Amniotic epithelial cell (primary cell): ENCODE measurements around the gene IGSF8.
A peak's percentile ranks its signal among the peaks of the same experiment; 100 is the strongest.

Experiments
- DNase-seq: peaks from one replicate; pipeline ENCODE4 v3.0.0-alpha.2; 2010; ENCODE audit warnings: low read depth

The IGSF8 gene, protein sequence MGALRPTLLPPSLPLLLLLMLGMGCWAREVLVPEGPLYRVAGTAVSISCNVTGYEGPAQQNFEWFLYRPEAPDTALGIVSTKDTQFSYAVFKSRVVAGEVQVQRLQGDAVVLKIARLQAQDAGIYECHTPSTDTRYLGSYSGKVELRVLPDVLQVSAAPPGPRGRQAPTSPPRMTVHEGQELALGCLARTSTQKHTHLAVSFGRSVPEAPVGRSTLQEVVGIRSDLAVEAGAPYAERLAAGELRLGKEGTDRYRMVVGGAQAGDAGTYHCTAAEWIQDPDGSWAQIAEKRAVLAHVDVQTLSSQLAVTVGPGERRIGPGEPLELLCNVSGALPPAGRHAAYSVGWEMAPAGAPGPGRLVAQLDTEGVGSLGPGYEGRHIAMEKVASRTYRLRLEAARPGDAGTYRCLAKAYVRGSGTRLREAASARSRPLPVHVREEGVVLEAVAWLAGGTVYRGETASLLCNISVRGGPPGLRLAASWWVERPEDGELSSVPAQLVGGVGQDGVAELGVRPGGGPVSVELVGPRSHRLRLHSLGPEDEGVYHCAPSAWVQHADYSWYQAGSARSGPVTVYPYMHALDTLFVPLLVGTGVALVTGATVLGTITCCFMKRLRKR

DNA sequence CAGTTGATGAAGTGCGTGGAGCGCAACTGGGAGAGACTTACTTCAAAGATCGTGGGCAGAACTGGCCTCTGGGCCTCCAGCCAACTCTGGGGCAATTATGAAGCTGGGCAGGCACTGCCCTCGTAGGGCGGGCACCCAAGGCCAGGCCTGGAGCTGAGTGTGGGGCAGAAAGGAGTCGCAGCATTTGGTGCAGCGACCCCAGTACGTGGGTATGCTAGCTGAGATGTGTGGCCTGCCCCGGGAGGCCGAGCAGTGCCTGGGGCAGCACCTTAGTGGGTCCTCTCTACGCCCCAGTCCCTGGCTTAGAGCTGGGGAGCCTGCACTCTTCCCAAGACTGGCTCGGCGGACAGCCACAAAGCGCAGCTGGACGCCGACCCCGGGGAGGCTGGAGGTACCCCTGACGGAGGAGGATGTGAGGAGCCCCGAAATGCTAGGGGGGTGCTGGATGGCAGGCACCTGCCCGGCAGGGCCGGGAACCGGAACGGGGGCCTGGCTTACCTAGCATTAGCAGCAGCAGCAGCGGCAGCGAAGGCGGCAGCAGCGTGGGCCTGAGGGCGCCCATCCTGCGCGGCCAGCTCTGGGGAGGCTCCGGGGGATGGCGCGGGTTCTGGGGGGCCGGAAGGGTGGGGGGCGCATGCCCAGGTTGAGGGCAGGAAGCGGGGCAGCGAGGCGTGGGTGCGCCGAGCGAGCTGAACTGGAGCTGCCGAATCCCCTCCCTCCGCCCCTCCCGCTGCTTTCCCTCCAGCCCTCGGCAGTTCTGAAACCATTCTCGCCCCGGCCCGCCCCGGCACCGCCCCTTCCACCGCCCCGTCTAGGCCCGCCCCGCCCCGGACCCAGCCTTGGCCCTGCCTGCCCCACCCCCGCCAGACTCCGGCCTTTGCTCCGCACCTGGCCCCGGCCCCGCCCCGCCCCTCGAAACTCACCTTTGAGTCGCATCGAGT, at the start of gene IGSF8:
Gene IGSF8 (minus strand): TSS at position 709 of the 941 bp plus-strand sequence. CDS start 147 bp downstream, at position 562.
- peak; percentile 60 for DNase-seq

DNA sequence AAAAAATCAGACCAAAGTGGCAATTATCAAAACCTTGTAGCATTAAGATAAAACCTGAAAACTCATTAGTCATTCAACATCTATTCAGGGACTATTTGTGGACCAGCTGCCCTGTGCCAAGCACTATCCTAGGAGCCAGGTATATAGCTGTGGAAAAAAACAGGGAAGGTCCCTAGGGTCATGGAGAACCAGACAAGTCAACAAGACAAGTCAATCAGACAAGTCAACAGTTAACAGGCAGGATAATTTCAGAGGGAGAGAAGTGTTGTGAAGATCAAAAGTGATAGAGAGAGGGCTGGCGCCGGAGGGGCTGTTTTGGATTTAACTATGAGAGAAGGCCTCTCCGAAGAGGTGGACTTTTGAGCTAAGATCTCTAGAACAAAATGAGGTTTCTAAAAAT, 49.7 kb upstream of the IGSF8 start:
- DNase-seq = no peak

DNA sequence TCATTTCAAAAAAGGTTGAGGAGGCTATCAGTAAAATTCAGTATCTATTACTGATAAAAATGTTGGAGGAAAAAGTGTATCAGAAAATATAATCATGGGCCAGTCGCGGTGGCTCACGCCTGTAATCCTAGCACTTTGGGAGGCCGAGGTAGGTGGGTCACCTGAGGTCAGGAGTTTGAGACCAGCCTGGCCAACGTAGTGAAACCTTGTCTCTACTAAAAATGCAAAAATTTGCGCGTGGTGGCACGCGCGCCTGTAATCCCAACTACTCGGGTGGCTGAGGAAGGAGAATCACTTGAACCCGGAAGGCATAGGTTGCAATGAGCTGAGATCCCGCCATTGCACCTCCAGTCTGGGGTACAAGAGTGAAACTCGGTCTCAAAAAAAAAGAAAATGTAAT, 47.7 kb upstream of the IGSF8 start:
- DNase-seq = no peak

DNA sequence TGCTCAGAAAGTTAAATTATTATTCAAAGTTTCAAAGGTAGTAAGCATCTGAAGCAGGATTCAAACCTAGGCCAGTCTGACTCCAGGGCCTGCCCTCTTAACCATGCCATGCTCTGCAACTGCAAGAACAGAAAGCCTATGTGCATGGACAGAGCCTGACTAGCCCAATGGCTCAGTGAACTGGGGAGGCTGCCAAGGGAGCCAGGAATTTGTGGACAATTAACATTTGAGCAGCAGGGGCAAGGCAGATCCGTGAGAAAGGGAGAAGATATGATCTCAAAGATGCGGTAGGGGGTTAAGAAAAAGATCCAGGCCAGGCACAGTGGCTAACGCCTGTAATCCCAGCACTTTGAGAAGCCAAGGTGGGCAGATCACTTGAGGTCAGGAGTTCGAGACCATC, 46.5 kb upstream of the IGSF8 start:
- DNase-seq = no peak

DNA sequence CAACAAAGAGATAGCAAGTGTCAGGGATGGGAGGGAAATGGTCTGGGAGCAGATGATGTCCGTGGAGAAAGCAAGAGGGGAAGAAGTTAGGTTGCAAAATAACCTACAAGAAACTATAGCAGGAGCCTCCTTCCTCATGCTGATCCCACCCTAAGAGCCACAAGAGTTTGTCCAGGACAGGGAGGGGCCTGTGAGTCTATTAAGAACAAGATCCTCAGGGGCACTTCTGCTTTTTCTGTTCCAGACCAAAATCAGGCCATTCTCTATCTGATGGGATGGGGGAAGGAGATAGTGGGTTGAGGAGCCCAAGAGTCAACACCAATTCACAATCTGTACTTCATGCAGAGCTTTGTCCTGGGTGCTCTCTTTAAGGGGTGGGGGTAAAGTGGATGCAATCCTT, 45.3 kb upstream of the IGSF8 start:
- DNase-seq = no peak

DNA sequence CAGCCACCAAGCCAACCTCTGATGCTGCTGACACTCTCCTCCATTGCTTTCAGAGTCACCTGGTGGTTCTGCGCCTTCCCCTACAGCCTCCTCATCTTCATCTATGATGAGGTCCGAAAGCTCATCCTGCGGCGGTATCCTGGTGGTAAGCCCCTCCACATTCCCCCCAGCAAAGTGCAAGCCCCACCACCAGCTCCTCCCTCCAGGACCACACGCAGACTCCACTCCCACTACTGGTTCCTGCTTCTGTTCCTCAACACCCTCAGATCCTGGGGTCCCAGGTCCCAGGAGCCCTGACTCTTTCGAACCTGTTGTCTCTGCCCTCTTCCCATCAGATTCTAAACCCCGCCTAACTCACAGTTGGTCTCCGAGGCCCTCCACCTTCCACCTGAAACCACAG, 41.4 kb upstream of the IGSF8 start:
- DNase-seq = no peak

DNA sequence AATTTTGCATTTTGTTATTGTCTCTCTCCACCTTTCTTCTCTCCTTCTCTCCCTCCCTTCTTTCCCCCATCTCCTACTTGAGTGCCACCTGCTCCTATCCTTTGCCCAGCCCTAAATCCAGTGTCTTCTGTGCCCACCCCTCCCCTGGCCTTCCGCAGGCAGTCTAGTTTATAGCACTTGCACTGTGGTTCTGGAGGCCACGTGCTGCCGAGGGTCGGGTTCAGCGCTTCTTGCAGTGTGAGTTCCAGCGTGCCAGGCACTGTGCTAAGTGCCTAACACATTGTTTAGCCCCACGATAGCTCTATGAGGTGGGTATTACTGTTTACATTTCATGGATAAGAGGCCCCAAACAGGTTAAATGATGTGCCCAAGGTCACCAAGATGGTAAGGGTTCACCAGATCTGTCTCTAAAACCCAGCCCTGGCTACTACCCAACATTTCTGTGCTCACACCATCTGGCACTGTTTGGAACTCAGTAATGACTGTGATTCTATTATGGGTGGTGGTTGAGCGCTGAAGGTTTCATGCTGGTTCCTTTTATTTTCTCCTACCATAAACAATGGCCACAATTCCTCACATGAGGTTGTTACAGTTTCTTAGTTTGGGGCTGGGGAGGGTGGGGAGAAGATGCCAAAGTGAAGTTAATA, 38.9 kb upstream of the IGSF8 start:
- no peak for DNase-seq

DNA sequence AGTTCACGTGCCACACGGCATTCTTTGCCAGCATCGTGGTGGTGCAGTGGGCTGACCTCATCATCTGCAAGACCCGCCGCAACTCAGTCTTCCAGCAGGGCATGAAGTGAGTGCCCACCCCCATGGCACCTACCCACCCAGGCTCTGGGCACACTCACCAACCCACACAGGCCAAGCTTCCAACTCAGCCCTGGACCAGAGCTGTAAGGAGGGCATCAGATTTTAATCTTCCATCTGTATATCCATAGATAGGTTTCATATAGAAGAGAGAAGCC, 38.4 kb upstream of the IGSF8 start:
- no peak for DNase-seq

DNA sequence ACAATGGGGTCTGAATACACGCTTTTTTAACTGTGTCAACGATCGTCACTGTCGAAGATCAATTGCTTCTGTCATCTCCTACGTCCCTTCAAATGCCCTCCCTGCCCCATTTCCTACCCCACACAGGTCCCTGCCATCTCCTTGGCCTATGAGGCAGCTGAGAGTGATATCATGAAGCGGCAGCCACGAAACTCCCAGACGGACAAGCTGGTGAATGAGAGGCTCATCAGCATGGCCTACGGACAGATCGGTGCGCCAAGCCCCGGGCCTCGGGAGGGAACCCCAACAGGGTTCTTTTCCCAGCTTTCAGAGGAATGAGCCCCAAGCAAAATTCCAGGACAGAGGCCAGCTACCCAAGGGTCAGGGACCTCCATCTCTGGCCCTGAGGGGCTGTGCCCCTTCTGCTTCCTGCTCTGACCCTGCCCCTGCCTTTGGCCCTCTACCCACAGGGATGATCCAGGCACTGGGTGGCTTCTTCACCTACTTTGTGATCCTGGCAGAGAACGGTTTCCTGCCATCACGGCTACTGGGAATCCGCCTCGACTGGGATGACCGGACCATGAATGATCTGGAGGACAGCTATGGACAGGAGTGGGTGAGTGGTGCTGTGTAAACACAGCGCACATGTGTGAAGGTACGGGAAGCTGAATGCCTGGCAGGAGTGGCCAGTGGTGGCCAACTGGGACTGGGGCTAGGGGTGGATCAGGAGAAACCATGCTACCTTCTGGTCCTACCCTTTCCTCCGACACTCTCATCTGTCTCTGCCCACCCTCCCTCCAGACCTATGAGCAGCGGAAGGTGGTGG, 37.9 kb upstream of the IGSF8 start:
- no peak for DNase-seq

DNA sequence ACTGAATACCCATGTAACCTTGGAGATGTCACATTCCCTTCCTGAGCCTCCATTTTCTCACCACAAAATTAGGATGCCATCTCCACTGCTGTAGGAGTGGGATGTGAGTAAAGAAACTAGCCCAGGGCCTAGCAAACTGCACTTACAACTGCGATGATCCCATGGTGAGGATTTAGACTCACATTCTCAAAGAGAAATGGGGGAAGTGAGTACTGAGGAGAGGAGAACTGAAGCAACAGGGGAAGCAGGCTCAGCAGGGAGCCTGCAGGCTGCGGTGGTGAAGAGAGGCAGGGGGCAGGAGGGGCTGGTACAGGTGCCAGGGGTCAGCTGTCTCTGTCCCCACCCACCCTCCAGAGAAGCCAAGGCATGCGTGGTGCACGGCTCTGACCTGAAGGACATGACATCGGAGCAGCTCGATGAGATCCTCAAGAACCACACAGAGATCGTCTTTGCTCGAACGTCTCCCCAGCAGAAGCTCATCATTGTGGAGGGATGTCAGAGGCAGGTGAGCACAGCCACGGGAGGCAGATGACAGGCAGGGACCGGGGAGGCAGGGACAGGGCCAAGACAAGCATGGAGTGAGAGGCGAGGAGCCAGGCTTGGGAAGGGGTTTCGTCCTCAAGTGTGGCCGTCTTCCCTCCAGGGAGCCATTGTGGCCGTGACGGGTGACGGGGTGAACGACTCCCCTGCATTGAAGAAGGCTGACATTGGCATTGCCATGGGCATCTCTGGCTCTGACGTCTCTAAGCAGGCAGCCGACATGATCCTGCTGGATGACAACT, 36.6 kb upstream of the IGSF8 start:
- DNase-seq = no peak

DNA sequence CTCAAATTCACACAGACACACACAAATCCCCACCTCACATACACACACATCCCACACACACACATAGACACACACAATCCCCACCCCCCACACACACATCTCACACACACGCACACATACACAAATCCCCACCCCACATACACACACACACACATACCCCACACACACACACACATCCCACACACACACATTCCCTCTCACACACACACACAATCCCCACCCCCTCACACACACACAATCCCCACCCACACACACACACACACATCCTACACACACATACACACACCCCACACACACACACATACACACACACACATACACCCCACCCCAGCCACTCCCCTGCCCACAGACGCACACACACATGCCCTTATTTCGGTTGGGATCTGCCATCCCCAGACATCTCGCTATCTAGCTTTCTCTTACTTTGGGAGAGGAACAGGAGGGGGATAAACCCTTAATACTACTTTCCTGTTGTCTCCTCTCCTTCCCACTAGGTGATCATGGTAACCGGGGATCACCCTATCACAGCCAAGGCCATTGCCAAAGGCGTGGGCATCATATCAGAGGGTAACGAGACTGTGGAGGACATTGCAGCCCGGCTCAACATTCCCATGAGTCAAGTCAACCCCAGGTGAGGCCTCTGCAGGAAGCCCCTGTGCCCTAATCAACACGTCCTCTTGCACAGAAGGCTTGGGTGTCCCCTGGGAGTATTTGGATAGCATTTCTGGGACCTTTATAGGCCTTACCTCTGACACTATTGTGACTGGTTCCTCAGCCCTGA, 35.8 kb upstream of the IGSF8 start:
- DNase-seq = no peak

DNA sequence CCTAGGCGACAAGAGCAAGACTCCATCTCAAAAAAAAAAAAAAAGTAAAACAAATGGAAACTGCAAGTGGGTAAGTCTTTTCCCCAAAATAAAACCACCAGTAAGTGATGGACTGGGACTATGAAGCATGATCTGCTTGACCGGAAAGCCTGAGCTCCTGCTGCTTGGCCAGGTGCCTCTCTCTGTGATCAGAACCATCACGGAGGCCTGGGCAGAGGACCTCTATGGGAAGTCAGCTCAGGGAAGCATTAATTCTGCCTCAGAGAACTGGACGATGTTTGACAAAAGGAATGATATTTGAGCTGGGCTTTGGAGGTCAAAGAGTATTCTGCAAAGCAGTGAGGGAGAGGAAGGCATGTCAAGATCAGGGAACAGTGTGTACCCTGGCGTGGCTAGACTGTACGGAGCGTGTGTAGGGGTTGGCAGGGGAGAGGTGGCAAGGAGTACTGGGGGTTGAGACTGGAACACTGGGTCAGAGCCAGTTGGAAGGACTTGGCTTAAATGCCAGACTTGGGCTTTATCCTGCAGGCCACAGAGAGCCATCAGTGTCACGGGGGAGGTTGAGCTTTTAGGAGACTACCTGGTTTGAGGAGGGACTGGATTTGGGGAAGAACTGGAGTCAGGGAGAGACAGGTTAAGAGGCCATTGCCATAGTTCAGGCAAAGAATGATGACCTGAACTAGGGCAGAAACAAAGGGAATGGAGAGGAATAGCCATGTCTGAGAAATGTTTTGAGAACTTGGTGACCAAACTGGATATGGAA, 33.6 kb upstream of the IGSF8 start:
- no peak for DNase-seq

DNA sequence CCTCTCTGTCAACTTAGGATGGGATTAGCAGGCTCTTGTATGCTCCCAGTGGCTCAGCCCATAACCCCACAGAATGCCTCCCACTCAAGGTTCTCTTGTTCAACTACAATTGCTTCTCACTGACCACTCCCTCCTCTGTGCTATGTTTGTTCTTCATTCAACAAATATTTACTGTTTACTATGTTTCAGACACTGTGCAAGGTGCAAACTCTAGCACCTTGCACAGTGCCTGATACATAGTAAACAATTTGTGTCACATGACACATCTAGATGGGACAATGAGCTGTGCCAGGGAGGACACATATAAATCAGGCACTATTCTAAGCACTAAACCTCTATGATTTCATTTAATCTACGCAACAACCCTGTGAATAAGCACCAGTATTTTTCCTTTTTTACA, 32.5 kb upstream of the IGSF8 start:
- DNase-seq = no peak

DNA sequence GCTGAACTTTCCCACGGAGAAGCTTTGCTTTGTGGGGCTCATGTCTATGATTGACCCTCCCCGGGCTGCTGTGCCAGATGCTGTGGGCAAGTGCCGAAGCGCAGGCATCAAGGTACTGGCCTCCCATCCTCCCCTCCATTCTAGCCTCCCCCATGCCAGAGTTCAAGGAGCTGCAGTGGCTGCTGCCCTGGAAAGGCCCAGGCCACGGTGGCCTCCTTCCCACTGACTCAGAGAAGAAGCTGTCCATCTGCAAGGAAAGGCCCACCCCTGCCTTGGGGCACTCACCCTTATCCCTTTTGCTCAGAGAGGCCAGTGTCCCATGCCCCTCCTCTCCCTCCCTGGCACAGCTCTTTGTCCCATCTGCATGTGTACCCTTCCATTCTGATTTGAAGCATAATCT, 32.1 kb upstream of the IGSF8 start:
- no peak for DNase-seq

DNA sequence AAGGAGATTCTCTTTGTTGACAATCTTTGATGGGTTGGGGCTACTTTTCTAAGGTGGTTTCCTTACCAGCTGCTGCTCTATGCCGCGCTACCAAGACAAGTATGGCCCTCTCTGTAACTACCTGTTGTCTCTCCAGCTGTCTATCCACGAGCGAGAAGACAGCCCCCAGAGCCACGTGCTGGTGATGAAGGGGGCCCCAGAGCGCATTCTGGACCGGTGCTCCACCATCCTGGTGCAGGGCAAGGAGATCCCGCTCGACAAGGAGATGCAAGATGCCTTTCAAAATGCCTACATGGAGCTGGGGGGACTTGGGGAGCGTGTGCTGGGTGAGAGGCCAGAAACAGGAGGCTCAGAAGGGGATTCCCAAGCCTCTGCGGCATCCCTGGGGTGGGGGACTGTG, 31.5 kb upstream of the IGSF8 start:
- no peak for DNase-seq

DNA sequence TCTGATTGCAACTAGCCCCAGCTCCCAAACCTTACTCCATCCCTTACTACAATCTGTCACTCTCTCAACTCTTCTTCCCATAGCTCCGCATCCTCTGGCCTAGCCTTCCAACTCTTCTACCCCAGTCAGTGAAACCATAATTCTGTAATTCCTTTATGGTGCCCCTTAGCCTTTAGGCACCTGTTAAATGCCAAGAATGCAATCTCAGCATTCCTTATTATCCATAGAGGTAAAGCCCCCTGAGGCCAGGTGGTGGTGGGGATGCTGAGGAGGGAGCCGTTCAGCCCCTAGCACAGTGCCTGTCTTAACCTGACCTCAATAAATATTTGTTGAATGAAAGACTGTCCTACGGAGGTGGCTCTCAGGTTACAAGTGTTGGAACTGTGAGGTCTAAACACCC, 31.1 kb upstream of the IGSF8 start:
- DNase-seq = no peak

DNA sequence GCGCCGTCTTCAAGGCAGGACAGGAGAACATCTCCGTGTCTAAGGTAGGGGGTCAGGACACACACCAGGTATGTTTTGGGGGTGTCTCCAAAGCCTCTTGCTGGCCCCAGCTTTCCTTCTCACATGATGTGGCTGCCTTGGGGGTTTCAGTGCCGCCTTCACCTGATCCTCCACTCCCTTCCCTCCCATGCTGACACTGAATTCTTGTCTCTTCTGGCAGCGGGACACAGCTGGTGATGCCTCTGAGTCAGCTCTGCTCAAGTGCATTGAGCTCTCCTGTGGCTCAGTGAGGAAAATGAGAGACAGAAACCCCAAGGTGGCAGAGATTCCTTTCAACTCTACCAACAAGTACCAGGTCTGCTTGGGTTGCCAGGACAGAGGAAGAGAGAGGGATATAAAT, 30.6 kb upstream of the IGSF8 start:
- no peak for DNase-seq

DNA sequence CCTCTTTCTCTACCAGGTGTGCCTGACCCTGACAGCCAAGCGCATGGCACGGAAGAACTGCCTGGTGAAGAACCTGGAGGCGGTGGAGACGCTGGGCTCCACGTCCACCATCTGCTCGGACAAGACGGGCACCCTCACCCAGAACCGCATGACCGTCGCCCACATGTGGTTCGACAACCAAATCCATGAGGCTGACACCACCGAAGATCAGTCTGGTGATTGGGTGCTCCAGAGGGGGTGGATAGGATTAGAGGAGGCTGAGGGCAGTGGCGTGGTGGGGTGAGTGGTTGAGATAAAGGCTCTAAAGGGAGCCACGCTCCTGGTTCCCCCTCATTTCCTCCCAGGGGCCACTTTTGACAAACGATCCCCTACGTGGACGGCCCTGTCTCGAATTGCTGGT, 30.2 kb upstream of the IGSF8 start:
- no peak for DNase-seq

DNA sequence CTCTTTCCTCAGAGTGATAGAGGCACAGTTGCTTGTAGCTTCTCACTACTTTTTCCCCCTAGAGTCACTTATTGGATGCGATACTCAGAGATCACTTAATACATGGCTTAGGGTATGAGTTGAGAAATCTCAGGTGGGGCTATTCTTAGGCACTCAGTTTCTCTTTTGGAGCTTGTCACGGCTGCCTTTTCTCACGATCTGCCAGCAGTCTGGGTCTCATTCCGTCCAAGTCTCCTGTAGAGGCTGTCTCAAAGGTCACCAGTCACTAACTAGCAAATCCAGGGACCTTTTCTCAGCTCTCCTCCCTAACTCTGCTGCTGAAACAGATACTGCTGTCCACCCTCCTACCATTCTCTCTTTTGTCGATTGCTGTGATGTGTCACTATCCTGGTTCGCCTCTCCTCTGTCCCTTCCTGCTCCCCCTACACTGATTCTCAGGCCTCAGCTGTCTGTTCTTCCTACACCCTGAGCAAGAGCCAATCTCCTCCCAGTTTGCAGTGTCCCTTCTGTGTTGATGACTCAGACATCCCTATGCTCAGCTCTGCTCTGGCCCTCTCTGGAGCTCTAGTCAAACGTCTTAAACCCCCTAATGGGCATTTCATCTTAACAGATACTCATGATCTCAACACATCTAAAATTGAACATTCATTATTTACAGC, 29.6 kb upstream of the IGSF8 start:
- peak; percentile 24 for DNase-seq
